Measurements from ENCODE around the gene GGACT.
"Not testable (repeated sequence)": the region's sequence is repeated elsewhere in the genome, so short reads cannot be mapped to it uniquely, and the experiment has no call there.

The GGACT gene

DNA sequence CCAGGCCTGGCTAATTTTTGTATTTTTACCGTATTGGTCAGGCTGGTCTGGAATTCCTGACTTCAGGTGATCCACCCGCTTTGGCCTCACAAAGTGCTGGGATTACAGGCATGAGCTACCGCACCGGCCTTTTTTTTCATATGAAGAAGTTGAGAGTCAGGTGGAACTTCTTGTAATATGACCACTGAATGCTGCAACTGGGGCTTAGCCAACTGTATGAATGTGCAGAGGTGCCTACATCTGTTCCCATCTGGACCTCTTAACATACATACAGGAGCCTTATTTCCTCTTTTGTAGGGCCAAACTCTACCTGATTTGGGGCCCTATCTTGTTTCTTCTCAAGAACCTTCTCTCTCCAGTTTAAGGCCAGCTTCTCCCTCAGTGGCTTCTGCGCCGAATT is 11.9 kb upstream of the GGACT start:
- DNase-seq, result no peak

DNA sequence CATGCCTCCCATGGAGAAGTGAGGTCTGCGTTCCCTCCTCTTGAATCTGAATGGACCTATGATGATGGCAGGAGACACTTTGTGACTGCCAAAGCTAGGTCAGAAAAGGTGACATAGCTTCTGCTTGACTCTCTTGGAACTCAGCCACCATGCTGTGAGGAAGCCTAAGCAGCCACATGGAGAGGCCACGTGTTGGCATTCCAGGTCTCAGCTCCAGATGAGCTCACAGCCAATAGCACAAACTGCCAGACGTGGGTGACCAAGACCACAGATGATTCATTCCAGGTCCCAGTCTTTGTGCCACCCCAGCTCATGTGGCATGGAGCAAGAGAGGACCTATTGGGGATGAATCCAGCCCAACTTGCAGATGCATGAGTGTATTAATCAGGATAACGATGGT is 8.7 kb upstream of the GGACT start:
- no peak for DNase-seq

DNA sequence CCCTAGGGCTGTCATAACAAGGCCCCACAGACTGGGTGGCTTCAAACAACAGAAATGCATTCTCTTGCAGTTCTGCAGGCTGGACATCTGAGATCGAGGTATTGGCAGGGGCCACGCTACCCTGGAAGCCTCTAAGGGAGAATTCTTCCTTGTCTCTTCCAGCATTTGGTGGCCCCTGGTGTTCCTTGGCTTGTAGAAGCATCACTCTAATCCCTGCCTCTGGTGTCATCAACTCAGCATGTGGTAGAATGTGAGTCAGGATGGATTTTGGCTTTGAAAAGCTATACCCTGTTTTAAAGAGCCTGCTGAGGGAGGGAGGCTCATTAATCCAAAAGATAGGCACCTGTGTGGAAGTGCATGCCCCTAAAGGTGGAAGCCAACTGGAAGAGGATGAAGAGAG is 7.9 kb upstream of the GGACT start:
- DNase-seq, result no peak

DNA sequence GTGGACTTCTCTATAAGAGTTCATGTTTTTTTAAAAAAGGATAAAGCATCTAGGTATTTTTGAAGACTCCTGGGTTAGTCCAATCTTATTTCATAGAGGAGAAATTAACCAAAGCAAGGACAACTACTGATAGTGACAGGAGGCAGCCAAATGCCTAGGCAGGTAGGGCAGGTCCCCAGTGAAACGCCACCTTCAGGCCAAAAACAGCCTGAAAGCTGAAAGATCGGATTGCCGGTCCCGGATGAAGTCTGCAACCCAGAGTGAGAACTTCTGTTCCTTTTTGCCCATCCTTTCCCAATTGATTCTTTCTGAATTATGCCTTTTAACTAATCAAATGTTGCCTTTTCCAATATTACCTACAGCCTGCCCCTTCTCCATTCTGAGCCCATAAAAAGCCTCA is 6.1 kb upstream of the GGACT start:
- no peak for DNase-seq

DNA sequence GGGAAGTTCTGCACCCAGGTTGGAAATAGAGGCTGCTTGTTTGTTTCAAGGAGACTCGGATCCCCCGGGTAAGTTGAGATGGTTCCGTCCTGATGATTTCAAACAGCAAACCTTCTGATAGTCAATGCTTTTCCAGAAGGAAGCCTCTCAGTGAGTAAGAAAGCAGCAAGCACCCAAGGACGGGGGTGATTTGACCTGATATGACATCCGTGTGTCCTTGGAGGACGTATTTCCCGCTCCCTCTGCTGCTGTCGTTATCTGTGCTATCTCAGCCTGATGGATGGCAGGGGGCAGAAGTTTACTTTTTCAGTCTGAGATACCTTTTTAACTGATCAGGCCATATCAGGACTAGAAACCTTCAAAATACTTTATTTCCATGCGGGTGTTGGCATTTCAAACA is 5.7 kb upstream of the GGACT start:
- no peak for DNase-seq

DNA sequence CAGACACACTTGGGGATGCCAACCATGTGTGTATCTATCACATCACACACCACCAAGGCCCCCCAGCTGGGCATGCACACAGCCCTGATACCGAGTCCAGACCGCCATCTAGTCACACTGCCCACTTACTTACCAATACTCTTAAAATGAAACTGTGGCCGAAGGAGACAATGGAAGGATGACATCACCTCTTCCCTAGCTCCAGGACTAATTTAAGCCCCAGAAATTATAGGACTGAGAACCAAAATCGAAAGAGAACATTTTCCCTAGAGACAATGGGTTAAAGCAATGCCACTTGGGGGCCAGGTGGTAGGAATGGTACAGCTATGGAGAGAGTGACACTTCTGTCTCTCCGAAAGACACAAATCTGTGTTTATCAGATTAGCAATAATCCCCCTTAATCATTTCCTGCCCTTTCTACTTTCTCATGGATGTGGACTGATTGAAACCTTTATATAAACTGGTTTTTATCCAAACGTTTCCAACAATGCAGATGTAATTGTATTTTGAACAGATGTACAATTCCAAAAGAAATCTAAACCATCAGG is 663 bp upstream of the GGACT start:
- DNase-seq, result no peak

DNA sequence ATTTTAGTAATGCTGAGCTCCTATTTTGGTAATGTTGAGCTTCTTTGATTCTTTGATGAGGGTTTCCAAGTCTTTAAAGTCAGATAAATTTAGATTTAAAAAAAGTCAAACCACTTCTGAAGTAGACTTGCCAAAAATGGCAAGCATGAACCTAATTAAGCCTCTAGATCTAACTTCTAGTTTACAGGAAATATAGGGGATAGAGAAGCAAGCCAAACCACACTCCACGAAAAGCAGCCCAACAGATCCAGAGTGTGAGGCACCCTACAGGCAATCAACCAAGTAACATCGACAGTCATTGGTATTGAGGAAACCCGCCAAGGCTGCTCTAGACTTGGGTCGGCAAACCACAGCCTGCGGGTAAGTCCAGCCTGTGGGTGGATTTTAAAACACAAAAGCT is 3.7 kb downstream of the GGACT start:
- DNase-seq, result no peak

DNA sequence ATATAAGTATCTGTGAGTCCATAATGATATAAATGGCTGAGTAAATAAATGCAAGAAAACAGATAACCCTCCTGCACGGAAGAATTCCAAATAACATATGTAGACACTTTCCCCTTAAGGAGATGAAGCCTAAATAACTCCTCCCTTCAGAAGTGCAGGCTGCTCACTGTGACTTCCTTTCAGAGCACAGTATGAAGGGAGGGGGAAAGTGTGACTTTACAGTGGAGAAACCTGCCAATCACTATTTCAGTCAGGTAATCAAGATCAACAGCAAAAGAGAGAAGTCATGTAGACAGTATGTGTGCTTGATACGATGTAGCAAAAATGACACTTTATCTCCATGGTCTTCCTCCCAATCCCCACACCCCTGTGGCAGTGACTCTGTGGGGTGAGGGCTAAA is 7.1 kb downstream of the GGACT start:
- DNase-seq, result no peak

DNA sequence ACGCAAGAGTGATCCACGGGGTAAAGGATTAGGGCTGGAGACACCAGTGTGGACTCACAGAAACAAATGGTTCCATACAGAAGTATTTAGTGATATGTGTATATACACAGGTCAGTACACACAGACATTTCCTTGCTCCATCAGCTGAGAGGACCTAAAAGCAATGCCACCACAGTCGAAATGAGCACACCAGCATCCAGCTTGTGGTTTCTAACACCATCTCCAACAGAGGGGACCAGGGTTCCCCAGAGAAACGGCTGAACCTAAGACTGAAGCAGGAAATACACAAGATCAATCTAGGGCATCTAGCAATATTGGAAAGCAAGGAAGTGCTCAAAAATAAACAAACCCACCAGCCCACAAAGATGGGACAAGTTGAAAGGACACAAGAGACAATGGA is 7.6 kb downstream of the GGACT start:
- no peak for DNase-seq

DNA sequence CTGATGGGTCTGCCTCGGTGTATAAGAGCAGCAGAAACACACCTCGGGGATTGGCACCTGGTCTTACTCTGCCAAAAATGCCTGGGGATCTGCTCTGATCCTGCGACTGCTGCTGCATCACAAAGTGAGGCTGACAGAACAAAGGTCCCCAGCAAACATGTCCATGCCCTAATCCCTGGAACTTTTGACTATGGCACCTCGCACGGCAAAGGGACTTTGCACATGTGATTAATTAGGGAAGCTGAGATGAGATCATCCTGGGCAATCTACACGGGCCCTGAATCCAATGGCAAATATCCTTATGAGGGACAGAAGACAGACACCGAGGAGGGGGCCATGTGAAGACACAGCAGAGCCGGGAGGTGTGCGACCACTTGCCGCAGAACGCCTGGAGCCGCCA is 8.5 kb downstream of the GGACT start:
- no peak for DNase-seq

DNA sequence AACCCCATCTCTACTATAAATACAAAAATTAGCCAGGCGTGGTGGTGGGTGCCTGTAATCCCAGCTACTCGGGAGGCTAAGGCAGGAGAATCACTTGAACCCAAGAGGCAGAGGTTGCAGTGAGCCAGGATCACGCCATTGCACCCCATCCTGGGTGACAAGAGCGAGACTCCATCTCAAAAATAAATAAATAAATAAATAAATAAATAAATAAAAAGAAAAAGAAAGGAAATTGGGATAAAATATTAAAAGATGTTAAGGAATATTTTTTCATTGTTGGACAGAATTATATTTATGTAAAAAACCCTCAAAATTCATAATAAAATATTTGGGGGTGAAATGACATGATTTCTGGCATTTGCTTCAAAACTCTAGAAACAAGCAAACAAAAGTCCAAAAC is 11.3 kb downstream of the GGACT start:
- DNase-seq, result not testable (repeated sequence)

DNA sequence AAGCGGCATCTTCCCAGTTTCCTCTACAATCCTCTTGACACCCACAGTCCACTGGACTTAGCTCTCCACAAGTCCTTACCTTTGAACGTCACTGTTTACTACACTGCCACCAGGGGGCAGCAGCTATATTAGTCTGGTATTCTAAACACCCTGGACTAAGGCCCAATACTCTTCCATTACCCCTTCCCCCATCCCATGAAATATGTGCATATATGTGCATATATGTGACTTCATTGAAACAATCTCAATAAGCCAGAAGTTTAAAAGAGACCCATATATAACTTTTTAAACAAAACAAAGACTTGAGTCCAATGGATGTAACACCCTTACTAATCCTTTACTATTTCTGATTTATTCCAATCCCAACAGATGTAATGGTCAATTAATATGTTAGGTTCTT is 15.5 kb downstream of the GGACT start:
- DNase-seq, result peak; percentile 71

DNA sequence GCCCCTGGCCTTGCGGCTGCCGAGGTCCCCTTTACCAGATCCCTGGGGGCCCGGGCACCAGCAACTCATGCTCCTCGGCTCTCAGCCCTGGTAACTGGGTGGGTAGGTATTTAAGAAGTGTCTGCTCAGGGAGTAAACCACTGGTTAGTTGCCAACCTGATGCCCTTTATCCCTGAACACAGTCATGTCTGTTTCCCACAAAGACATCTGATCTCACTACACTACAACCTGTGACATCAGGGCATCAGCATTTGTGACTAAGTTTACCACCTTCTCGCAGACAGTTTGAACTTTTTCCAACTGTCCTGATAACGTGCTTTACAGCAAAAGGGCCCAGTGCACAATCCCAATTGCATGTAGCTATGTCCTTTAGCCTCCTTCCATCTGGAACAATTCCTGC is 22.0 kb downstream of the GGACT start:
- DNase-seq, result no peak

DNA sequence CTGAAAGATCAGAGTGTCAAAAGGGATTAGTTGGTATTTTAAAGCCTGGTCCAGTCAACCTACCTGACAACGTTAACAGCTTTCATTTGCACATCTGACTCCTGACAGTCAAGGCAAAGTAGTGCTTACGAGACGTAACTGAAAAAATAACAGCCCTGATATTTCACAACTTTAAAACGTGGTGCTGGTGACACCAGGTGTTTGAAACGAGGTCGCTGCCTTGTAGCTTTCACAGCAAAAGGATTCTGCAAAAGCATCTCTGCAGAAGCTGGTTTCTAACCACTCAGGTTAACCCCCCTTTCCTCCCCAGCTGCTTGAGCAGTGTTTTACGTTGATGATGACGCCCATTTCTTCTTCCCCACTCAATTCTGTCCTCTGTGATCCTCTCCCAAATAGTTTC is 23.3 kb downstream of the GGACT start:
- no peak for DNase-seq

DNA sequence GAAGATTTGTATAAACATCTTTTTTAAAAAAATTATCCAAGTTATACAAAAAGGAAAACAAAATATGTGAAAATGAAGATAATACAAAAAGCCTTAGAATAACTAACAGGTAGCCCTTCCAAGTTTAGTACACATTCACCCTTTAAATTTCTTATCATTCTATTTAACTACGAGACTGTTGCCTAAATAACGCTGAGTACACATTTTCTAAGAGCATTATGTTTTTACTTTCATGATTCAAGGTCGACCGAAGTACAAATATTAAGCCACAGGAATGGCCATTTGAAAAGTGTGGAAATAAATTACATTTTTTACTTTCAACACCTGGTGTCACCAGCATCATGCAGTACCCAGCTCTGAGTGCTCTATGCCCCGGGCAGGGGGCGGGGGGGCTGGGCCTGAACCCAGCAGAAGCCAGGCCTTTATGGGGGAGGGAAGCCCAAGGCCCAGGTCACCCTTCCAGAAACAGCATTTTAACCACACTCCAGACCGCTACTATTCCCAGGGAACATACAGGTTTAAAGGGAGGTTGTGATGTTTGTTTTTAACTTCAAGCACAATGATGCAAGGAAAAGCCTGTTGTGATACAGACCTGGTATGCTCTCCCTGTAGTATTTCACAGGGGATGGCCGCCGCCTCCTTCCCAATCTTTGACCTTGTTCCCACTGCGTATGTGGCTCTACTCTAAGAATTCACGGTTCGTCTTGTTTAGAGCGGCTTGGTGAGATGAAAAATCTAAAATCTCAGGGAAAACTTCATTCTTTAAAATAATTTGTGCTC is 24.0 kb downstream of the GGACT start:
- DNase-seq, result no peak

DNA sequence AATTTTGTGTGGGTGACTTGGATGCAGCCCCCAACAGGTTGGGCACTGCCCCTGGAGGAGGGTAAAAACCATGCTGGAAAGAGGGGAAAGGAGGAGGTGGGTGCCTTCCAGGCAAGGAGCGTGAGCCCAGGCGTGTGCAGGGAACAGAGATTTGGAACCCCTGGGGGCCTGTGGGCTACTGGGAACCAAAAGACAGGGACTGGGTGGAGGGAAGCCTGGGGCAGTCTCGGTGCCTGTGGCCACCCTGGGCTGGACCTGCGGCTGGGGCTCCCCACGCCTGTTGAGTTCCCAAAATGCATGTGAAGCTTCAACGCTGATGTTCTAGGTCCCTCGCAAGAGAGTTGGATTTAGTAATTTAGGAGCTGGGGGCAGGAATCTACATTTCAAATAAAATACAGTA is 24.8 kb downstream of the GGACT start:
- no peak for DNase-seq

DNA sequence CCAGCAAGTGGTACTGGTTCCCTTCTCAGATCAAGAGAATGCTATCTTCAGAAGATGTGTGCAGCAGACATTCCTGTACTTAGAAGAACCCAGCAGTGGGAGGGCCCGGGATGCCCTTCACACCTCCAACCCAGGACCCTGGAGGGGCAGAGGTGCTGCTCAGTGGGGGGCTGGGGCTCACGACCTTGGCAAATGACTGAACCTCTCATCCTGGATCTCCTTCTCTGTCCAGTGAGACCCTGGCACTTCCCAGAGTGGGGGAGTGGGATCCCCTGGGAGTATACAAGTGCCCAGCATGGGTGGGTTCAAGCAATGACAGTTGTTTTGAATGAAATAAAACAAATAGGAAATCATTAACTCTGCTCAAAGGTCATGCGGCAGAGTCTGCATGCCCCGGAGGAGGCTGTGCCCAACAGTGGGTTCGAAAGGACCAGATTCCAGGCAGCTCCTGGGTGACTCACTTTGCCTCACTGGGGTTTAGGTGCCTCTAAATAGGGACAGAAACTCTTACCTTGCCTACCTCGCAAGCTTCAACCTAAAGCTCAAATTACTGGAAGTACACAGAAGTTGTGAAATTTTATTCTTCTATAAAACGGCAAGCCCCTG is 26.9 kb downstream of the GGACT start:
- no peak for DNase-seq

DNA sequence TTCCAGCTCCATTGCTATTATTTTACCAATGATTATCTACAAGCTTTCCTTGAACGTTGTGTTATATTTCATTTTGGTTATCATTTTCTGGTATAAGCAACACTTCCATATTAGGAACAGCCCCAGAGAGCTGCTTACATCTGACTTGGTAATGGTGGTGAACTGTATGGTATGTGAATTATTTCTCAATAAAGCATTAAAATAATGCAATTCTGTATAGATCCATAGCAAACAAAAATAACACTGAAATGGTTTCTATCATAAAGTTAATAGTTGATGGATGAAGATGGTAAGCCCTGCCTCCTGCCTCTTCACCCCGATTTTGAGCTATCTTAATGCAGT is 27.5 kb downstream of the GGACT start:
- DNase-seq, result no peak

DNA sequence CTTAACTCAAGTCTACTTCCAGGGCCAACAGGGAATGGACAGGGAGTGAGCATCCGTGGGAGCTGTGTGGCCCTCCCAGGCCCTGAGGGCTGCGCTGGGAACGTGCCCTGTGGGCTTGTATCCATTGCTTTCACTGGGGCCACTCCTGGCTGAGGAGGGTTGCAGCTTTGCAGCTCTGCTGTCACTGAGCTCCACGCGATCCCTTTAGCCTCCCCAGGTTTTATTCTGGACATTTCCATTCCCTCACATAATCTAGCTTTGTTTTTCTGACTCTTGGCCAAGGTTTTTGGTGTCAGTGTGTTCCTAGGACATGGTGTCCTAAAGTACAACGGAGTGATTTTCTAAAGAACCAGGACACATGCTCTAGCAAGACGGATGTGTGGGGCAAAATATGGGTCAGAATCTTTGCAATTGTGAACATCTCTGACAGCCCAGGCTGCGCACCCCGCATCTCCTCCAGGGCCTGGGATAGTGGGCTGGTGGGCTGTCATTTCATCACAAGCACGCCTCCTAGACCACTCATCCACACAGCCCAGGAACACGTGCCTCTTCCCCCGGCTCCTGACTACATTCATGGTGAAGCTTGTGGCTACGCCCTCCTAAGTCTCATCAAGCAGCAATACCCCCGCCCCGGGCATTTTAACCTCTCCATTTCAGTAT is 28.0 kb downstream of the GGACT start:
- DNase-seq, result no peak

DNA sequence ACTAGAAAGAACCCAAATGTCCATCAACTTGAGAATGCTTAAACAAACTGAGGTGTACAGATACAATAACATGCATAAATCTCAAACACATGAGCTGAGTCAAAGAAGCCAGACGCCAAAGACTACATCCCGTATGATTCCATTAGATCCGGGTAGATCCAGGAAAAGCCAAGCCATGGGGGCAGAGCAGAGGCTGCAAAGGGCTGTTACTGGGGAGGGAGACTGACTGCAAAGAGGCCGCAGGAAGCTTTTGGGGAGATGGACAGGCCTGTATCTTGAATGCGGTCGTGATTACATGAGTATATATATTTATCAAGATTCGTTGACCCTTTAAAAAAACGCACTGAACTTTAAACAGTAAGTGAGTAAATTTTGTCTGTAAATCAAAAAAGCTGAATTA is 28.7 kb downstream of the GGACT start:
- DNase-seq, result no peak

DNA sequence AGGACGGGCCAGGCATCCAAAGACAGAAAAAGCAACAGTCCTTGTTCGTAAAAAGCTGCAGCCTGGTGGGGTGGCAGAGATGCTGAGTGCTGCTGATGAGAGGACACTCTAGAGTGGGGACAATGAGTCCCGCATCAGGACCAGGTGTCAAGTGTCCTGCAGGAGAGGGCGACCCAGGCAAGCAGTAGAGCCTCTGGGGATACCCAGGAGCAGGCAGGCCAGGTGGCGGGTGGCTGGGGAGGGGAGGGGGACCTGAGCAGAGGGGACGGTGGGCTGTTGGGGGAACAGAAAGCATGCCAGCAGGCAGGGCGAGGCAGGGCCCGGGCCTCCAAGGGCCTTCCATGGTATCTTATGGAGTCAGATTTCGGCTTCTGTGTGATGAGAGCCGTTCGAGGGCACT is 35.8 kb downstream of the GGACT start:
- DNase-seq, result no peak

DNA sequence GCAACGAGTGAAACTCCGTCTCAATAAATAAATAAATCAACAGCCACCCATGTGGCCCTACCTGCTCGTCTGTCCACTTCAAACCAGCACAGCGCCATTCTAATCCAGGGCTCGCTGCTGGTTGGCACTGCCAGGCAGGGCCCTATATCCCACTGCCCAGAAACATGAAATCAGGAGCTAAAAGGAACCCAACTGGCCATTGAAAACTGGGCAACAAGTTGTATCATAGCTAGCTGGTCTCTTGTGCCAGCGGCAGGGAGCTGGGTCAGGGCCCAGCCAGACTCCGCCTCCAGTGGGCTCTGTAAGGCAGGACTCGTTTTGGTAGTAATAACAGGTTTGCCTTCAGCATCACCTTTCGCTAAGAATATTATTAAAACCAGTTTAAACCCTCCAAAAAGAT is 39.3 kb downstream of the GGACT start:
- DNase-seq, result no peak

DNA sequence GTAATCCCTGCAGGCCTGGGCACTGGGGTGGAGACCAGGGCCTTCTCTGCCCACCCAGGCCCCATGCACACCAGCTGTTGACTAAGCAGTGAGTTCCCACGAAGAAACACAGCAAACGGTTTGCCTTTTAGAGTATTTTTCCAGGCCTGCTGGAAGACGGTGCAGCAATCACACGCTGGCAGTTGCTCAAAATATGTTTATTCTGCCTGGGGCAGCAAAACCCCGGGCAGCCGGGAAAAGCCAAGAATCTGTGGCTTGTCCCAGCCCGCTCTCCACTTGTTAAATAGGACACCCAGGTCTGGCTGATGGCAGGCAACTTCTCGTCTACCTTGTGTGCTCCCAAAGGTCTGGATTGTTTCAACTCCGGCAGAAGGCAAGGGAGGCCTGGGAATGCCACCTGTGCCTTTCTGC is 40.8 kb downstream of the GGACT start:
- peak; percentile 38 for DNase-seq

DNA sequence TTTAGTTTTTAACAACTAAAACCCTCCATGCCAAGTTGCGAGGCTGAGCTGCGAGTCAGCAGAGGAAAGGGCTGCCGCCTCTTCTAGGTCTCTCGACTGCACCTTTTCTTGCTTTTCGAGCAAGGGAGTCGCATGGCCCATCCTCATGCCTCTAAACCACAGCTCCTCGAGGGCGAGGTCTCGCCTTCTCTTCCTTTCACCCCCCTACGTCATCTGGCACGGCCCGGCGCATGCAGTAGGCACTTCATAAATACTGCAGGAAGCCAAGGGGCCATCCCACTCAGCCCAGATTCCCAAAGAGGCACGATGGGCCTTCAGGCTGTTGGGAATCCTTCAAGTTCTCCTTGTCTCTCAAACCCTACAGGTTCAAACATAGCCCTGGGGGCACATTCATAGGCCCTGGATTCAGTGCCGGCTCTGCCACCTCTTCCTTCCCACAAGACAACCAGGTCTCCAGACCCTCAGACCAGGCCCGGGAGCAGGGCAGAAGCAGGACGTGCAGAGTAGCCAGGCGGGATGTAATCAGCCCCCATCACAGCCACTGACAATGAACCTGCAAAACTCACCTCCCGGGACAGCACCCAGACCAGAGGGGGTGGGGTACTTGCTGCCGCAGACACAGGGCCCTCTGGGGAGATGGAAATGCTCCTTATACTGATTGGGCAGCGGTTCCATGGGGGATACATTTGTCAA is 41.7 kb downstream of the GGACT start:
- no peak for DNase-seq
